ENCODE results near the gene SLC6A18. TPM values are rescaled to one million over a fixed set of nuclear protein-coding genes. Genes with fewer than 3 reads are reported as not detected.

Gene SLC6A18
- total and polyA plus RNA-seq, 2 of the 4 experiments (the other 2 are of a cell fraction), result not detected

GRCh38 chr5:1182633-1183423 is 42.4 kb upstream of the SLC6A18 start:
- Histone ChIP-seq H3K36me3 (ENCODE audit: control insufficient read depth, insufficient read depth, low read length) (no peaks in the 10 kb centered on the region), H3K18ac (ENCODE audit: low read depth, low read length) (no peak overlapping the region), H3K14ac (replicated peaks; ENCODE audit: low read depth, low read length) (no peak overlapping the region), H2AK9ac (replicated peaks; ENCODE audit: low read depth, low read length, poor library complexity) (no peak overlapping the region), H3K27me3 (ENCODE audit: control insufficient read depth, insufficient read depth, low read length) (peaks cover 27% of the 10 kb centered on the region; the same call in 1 of the 2 replicates), H4K20me1 (ENCODE audit: insufficient read depth, low read length) (no peaks in the 10 kb centered on the region), H3K9me3 (ENCODE audit: control insufficient read depth, insufficient read depth, low read length) (no peaks in the 10 kb centered on the region), H2BK5ac (ENCODE audit: low read depth, low read length, poor library complexity, severe bottlenecking) (no peak overlapping the region), H2BK15ac (ENCODE audit: low read depth, low read length) (no peak overlapping the region), H3K4me2 (ENCODE audit: low read depth, low read length) (no peak overlapping the region), H2AK5ac (ENCODE audit: low read depth, low read length) (no peak overlapping the region), H3K4ac (ENCODE audit: low read depth, low read length) (no peak overlapping the region), H3K9me1 (ENCODE audit: insufficient read depth, low read length) (no peaks in the 10 kb centered on the region), H4K5ac (ENCODE audit: low read depth, low read length) (no peak overlapping the region), H3K4me1 (ENCODE audit: control insufficient read depth, insufficient read depth, low read length) (no peaks in the 10 kb centered on the region), H4K8ac (ENCODE audit: low read depth in 2 of 2, low read length in 2 of 2) (no peak overlapping the region), H3K79me1 (ENCODE audit: low read depth in 1 of 2, low read length in 2 of 2) (no peaks in the 10 kb centered on the region), H2AFZ (replicated peaks; ENCODE audit: low read length, poor library complexity) (no peak overlapping the region), H4K91ac (ENCODE audit: insufficient read depth, low read depth, low read length) (no peak overlapping the region), H3K27ac (ENCODE audit: insufficient read depth, low read length) (no peak overlapping the region), H3K9ac (ENCODE audit: low read depth, low read length) (no peak overlapping the region), H2BK20ac (ENCODE audit: low read depth, low read length) (no peak overlapping the region), H3K56ac (ENCODE audit: extremely low read depth, insufficient read depth, low read length) (no peak overlapping the region), H2BK120ac (ENCODE audit: low read depth, low read length) (no peak overlapping the region), H3K4me3 (ENCODE audit: insufficient read depth, low read depth, low read length) (no peak overlapping the region), H3K23ac (ENCODE audit: low read depth, low read length) (no peak overlapping the region)
- CTCF ChIA-PET, result no interaction called here
- dilution Hi-C loops (cut with HindIII; ENCODE audit: low sequenced_read_pairs, unreplicated experiment), result no loop called here
- WGBS, 2 experiments (ENCODE audit: extremely low coverage in 2 of 2, insufficient read length in 1 of 2), result 26% methylated on average over 5 of the region's 31 CpGs; no CpG with 5 or more reads in 1 of the 2 experiments
- in situ Hi-C loops (cut with MboI; ENCODE audit: low sequenced_read_pairs), result no loop called here
- TF ChIP-seq ELK1 (IDR thresholded peaks at IDR 0.05; ENCODE audit: borderline replicate concordance, low read depth, low read length), result no peak
- no peak for TF ChIP-seq RCOR1 (IDR thresholded peaks at IDR 0.05; ENCODE audit: insufficient replicate concordance, low read length)
- TF ChIP-seq BHLHE40 (IDR thresholded peaks at IDR 0.05; ENCODE audit: low read depth, low read length), result no peak
- TF ChIP-seq SMC3 (IDR thresholded peaks at IDR 0.05; ENCODE audit: low read depth, low read length), result no peak
- TF ChIP-seq FOS (IDR thresholded peaks at IDR 0.05; ENCODE audit: low read depth, low read length), result no peak
- no peak for TF ChIP-seq NFE2L2 (IDR thresholded peaks at IDR 0.05; ENCODE audit: low read depth, low read length)
- intact Hi-C loops (cut with micrococcal nuclease), result no loop called here
- ATAC-seq (ENCODE audit: low read depth), result no peak
- POLR2A ChIA-PET (ENCODE audit: unreplicated experiment), result no interaction called here
- no peak for DNase-seq
- no TSS peak for BruUV-seq (replicated peaks)
